GM12891 (cell line): Measurements from ENCODE around the gene RBM19.

Experiments used
- DNase-seq: peaks from one replicate; pipeline ENCODE4 v3.0.0; 2011; ENCODE audit warnings: low spot score; ENCODE audit not compliant: insufficient read length
- FAIRE-seq: peaks from 2 replicates; lab custom pipeline; 2011; peaks lifted over from hg19 to GRCh38; lab: Jason Lieb, UNC
- PAX5 ChIP-seq: IDR thresholded peaks from 2 replicates; pipeline ENCODE4 v1.6.1; 2011; ENCODE audit warnings: low read length, moderate library complexity, mild to moderate bottlenecking; ENCODE audit not compliant: insufficient read depth, severe bottlenecking
- POLR2A ChIP-seq: IDR thresholded peaks from 2 replicates; pipeline ENCODE4 v1.6.1; 2011; ENCODE audit warnings: low read depth, low read length, control low read depth
- POLR2AphosphoS5 ChIP-seq: IDR thresholded peaks from 2 replicates; pipeline ENCODE4 v1.6.1; 2011; ENCODE audit warnings: low read depth, low read length, control low read depth
- POU2F2 ChIP-seq: IDR thresholded peaks from 2 replicates; pipeline ENCODE4 v1.6.1; 2011; ENCODE audit warnings: low read depth, mild to moderate bottlenecking, control low read depth, low read length, moderate library complexity
- SPI1 ChIP-seq: IDR thresholded peaks from 2 replicates; pipeline ENCODE4 v1.6.1; 2011; ENCODE audit warnings: low read depth, low read length, control low read depth
- TAF1 ChIP-seq: IDR thresholded peaks from 2 replicates; pipeline ENCODE4 v1.6.1; 2011; ENCODE audit warnings: low read depth, low read length, control low read depth

Gene RBM19

GRCh38 chr12:113840401-113841042 lies 125.6 kb downstream of the RBM19 start:
- DNase-seq (no peak), FAIRE-seq (no peak)
- no peak for TF ChIP-seq POLR2A
- no peak for TF ChIP-seq POU2F2
- no peak for TF ChIP-seq SPI1
- no peak for TF ChIP-seq TAF1
- TF ChIP-seq PAX5: no peak
- TF ChIP-seq POLR2AphosphoS5: no peak

GRCh38 chr12:113838896-113839295 lies 127.2 kb downstream of the RBM19 start:
- DNase-seq: no peak
- TF ChIP-seq PAX5: no peak
- FAIRE-seq: no peak

GRCh38 chr12:113837528-113838296 lies 128.4 kb downstream of the RBM19 start:
- FAIRE-seq (no peak), DNase-seq (no peak)
- TF ChIP-seq TAF1 (no peak), SPI1 (no peak), PAX5 (no peak), POLR2AphosphoS5 (no peak), POU2F2 (no peak), POLR2A (no peak)

- TF ChIP-seq PAX5: no peak
- TF ChIP-seq SPI1: no peak
- no peak for TF ChIP-seq TAF1
- TF ChIP-seq POLR2AphosphoS5: no peak
- no peak for FAIRE-seq
These were observed 129.0 kb downstream of the RBM19 start for GRCh38 chr12:113837084-113837483.

GRCh38 chr12:113835896-113836295 lies 130.2 kb downstream of the RBM19 start:
- DNase-seq (no peak), FAIRE-seq (no peak)
- TF ChIP-seq SPI1: no peak
- no peak for TF ChIP-seq PAX5
- TF ChIP-seq POU2F2: no peak
- no peak for TF ChIP-seq POLR2AphosphoS5
- TF ChIP-seq POLR2A: no peak
- TF ChIP-seq TAF1: no peak

More at GRCh38 chr12:113837084-113837483, 129.0 kb downstream of the RBM19 start:
- DNase-seq: no peak

- no peak for TF ChIP-seq POU2F2
- no peak for TF ChIP-seq POLR2AphosphoS5
- no peak for TF ChIP-seq POLR2A
- no peak for TF ChIP-seq TAF1
- TF ChIP-seq SPI1: no peak
- no peak for TF ChIP-seq PAX5
- FAIRE-seq: no peak
- DNase-seq: no peak
These were observed 130.7 kb downstream of the RBM19 start for GRCh38 chr12:113835433-113835832.

GRCh38 chr12:113833422-113833821 lies 132.7 kb downstream of the RBM19 start:
- no peak for DNase-seq
- FAIRE-seq: no peak

GRCh38 chr12:113831476-113831875 lies 134.6 kb downstream of the RBM19 start:
- DNase-seq: no peak
- no peak for FAIRE-seq
- TF ChIP-seq POLR2A: no peak
- no peak for TF ChIP-seq SPI1
- no peak for TF ChIP-seq POU2F2
- TF ChIP-seq POLR2AphosphoS5: no peak
- TF ChIP-seq PAX5: no peak
- TF ChIP-seq TAF1: no peak

More at GRCh38 chr12:113833422-113833821, 132.7 kb downstream of the RBM19 start:
- TF ChIP-seq PAX5: no peak
- TF ChIP-seq POLR2A: no peak
- no peak for TF ChIP-seq TAF1
- TF ChIP-seq POLR2AphosphoS5: no peak
- no peak for TF ChIP-seq POU2F2
- no peak for TF ChIP-seq SPI1

- TF ChIP-seq POLR2AphosphoS5 (no peak), SPI1 (no peak), POLR2A (no peak), PAX5 (no peak), POU2F2 (no peak), TAF1 (no peak)
- no peak for DNase-seq
- no peak for FAIRE-seq
These were observed 135.1 kb downstream of the RBM19 start for GRCh38 chr12:113831016-113831415.

- DNase-seq: no peak
- TF ChIP-seq POLR2AphosphoS5: no peak
- no peak for FAIRE-seq
These were observed 136.9 kb downstream of the RBM19 start for GRCh38 chr12:113829212-113829611.

GRCh38 chr12:113827539-113828114 lies 138.5 kb downstream of the RBM19 start:
- TF ChIP-seq POLR2AphosphoS5: no peak
- TF ChIP-seq POLR2A: no peak
- no peak for TF ChIP-seq PAX5
- no peak for TF ChIP-seq SPI1
- TF ChIP-seq TAF1: no peak
- no peak for TF ChIP-seq POU2F2
- no peak for FAIRE-seq

More at GRCh38 chr12:113827539-113828114, 138.5 kb downstream of the RBM19 start:
- no peak for DNase-seq
